Measurements from ENCODE around the gene GDPD4. TPM values are rescaled to one million over a fixed set of nuclear protein-coding genes. Genes with fewer than 3 reads are reported as not detected.

GDPD4 gene
- total RNA-seq, 1 donor from 2014 or later = not detected

DNA sequence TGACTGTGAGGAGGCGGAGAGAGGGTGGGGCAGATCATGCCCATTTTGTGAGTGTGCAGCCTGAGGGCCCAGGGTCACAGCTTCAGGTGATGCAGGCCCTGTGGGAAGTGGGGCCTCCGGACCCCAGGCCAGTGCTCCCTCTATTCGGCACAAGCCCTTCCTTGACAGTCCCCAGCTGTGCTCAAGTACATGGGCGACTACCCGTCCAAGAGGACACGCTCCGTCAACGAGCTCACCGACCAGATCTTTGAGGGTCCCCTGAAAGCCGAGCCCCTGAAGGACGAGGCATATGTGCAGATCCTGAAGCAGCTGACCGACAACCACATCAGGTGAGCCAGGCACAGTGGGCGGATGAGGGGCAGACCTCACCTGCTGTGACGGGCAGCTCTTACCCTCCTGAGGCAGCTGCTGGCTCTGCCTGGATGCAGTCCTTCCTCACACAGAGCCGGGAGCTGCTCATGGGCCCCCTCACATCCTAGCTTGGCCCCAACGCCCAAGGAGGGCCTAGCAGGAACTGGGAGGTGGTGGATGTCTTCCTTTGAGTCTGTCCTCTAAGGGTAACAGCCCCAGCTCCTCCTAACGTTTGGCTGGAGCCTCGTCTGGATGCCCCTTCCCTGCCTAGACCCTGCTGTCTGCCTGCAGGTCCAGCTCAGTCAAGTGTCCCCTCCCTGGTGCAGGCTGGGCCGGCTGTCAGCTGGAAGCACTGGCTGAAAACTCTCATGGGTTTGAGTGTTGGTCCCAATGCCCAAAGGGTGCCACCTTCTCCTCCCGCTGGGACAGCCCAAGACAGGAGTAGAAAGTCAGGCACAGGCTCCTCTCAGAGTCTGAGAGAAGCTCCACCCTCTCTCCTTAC lies 97.4 kb downstream of the GDPD4 start:
- DNase-seq = no peak

DNA sequence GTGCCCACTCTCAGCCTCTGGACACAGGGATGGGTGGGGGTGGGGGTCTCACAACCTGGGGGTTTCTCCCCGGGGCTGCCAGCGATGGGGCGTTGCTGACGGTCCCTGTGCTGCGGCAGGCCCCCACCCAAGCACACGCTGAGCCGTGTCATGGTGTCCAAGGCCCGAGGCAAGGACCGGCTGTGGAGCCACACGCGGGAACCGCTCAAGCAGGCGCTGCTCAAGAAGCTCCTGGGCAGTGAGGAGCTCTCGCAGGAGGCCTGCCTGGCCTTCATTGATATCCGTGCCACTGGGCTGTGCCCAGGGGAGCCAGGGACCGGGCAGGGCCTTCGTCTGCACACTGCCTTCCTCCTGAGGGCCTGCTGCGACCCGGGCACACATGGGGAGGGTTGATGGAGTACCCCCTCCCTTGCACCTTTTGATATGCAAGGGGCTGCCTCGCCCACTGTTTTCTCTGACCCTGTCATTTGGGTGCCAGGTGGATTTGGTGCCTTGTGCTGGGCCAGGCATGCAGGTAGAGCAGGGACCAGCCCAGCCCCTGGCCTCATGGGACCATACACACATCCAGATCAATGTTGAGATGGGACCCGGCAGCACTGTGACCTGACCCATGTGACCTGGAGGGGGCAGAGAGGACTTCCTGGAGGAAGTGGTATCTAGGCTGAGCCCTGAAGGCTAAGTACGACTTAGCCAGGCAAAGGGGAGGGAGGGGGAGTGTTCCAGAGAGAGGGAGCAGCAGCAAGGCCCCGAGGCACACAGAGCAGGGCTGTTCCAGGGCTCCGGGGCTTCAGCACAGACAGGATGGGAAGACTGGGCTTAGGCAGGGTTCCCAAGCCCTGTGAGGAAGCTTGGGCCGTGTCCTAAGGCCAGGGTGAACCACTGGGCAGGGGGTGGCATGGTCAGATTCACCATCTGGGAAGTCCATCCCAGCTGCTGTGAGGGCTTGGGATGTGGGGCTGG lies 98.3 kb downstream of the GDPD4 start:
- DNase-seq = no peak

DNA sequence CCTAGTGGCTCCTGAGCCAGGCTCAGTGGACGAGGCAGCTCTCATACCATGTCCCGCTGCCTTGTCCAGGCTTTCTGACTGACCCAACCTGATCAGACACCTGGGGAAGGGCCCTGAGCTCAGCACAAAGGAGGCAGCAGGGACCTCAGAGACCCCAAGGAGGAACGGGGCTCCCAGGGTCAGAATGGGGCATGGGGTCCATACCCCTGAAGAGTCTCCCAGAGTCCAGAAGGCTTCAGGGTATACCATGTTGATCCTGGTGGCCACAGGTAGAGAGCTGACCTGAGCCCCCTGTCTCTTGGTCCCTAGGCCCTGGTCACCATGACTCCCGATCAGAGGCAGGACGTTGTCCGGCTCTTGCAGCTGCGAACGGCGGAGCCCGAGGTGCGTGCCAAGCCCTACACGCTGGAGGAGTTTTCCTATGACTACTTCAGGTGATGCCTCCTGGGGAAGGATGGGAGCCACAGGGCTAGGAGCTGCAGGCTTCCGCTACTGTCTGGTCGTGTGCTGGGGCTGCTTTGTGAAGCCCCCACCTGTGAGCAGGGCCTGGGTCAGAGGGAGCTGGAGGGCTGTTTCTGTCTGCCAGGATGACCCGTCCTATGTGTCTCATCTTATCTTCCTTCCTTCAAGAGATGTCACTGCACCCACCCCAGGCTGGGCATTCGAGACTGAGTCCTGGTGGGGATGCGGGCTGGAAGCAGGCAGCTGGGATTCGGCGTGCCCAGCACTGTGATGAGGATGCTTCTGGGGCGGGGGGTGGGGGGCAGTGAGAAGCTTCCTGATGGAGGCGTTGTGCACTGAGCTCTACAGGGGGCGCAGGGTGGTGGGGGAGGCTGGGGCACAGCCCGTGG lies 99.3 kb downstream of the GDPD4 start:
- DNase-seq = no peak

DNA sequence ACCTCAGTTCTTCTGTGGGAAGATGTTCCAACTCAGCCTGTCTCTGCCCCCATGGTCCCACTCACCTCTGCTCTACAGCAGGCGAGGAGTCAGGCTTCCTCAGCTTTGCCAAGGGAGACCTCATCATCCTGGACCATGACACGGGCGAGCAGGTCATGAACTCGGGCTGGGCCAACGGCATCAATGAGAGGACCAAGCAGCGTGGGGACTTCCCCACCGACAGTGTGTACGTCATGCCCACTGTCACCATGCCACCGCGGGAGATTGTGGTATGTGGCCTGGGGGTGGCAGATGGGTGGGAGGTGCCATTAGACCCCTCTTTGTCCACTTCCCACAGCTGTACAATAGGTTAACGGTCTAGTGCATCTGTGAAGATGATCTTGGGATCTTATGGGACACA lies 100.1 kb downstream of the GDPD4 start:
- no peak for DNase-seq

DNA sequence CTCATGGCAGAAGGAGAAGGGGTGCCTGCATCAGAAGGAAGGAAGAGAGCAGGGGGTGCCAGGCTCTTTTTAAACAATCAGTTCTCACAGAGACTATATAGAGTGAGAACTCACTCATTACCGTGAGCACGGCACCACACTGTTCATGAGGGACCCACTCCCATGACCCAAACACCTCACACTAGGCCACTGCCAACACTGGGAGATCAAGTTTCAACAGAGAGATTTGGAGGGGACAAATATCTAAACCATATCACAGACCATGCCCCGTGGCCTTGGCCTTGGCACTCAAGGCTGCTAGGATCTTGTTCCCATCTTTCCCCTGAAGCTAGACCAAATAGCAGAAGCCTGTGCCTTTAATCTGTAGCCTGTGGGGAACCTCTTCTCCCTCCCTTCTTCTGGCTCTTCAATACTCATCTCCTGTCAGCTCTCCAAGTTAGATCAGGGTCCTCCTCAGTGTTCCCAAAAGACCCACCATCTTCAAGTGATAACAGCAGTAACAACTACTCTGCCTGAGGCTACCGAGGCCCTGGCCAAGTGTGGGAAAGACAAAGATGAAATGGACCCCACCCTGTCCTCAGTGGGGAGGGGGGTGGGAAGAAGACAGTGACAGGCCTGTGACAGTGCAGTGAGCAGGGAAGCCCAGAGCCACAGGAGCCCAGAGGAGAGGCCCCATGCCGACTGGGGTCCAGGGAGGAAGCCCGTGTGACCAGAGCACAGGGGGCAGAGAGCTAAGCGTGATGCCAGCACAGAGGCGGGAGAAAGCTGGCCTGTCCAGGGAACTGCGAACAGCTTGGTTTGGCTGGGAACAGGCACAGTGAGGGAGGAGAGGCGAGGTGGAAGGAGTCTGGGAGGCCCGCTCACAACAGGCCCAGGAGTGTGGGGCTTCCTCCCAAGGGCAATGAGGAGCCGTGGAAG lies 100.9 kb downstream of the GDPD4 start:
- no peak for DNase-seq

DNA sequence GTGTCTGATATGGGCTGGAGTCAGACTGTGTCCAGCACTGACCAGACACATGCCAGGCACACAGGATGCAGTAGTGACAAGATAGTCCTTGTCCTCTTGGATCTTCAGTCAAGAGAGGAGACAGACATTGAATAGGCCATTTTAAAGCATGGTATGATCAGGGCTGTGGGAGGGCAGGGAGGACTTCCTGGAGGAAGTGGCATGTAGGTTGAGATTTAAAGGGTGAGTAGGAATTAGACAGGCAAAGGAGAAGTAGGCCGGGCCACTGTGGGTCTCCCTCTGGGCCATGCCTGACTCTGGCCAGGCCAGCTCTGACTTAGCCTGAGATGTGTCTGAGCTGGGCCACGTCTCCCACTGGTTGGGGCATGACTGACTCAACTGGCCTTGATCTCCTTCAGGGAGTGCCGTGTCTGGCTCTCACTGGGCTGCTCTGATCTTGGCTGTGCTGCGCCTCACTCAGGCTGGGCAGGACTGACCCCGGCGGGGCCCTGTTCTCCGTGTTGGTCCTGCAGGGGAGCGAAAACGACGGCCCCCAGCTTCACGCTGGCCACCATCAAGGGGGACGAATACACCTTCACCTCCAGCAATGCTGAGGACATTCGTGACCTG lies 102.2 kb downstream of the GDPD4 start:
- DNase-seq = no peak

DNA sequence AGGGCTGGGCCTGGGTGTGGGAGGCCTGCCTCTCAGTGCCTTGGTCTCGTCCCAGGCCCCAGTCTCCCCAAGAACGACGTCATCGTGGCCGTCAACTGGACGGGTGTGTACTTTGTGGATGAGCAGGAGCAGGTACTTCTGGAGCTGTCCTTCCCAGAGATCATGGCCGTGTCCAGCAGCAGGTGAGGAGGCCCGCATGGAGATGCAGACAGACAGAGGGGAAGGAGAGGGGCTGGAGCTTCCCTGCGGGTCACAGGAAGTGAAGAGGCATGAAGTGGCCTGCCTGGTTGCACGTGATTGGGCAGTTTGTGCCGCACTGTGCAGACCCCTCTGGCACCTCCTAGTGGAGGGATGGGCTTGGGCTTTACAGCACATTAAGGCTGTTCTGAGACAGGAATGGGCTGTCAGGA lies 103.0 kb downstream of the GDPD4 start:
- peak; percentile 37 for DNase-seq

DNA sequence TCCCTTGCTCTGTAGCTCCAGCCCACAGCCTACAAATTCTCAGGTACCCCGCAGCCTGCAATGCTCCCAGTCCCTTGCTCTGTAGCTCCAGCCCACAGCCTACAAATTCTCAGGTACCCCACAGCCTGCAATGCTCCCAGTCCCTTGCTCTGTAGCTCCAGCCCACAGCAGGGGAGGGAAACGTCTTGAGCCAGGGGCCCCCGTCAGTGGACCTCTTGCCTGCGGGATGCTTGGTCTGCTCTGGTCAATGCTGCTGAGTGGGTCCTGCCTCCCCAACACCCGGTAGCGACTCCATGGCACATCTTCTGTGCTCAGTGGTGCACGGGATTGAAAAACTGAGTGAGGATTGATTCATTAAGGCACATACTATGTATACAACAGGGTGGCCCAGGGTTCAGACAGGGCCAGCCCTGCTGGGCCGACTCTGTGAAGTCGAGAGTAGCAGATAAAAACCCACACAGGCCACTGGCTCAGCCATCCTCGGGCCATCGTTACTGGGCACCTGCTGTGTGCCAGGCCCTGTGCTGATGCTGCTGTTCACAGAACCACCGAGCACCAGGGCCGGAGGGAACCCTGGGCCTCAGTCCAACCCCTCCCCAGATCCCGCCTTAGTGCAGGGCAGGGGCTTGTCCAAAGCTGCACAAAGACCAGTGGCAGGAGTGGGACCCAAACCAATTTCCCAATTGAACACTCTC lies 103.7 kb downstream of the GDPD4 start:
- DNase-seq = no peak

DNA sequence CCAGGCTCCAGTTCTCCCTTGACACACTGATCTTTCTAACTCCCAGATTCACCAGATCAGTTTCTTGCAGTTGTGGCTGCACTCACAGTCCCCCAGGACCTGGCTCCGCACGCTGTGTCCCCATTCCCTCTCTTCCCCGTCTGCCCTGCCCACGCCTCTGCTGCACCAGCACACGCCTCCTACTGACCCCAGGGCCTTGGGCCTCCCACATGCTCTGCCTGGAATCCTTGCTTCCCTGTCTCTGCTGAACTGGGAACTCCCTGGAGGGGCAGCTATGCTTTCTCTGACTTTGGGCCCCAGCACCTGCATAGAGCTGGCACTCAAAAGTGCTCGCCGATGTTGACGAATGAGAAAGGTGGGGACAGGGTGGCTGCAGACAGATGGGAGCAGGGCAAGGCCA lies 104.5 kb downstream of the GDPD4 start:
- no peak for DNase-seq

DNA sequence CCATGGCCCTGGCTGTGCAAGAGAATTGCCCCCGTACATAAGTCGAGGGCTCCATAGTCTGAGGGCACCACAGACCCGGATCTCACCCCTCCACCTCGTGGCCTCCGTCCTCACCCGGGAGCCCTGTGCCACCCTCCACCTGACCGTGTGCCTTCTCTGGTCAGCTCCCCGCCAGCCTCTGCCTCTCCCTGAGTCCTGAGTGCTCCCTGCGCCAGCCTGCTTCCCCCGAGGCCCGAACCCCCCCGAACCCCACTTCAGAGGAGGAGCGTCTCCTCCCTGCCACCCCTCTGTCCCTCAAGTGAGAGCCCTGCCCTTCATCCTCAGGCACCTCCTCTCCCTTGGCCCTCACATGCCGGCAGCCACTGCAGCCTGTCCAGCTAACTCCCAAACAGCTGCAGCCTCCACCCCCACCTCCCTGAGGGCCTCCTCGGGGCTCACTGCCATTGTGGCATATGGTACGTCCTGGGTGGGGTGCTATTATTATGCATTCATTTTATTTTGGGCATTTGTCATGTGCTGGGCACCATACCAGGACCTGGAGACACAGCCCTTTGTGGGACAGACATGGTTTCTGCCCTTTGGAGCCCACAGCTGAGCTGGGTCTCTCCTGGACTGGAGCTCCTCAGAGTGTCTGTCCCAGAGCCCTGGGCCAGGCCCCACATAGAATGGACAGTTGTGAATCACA lies 106.3 kb downstream of the GDPD4 start:
- DNase-seq = no peak

DNA sequence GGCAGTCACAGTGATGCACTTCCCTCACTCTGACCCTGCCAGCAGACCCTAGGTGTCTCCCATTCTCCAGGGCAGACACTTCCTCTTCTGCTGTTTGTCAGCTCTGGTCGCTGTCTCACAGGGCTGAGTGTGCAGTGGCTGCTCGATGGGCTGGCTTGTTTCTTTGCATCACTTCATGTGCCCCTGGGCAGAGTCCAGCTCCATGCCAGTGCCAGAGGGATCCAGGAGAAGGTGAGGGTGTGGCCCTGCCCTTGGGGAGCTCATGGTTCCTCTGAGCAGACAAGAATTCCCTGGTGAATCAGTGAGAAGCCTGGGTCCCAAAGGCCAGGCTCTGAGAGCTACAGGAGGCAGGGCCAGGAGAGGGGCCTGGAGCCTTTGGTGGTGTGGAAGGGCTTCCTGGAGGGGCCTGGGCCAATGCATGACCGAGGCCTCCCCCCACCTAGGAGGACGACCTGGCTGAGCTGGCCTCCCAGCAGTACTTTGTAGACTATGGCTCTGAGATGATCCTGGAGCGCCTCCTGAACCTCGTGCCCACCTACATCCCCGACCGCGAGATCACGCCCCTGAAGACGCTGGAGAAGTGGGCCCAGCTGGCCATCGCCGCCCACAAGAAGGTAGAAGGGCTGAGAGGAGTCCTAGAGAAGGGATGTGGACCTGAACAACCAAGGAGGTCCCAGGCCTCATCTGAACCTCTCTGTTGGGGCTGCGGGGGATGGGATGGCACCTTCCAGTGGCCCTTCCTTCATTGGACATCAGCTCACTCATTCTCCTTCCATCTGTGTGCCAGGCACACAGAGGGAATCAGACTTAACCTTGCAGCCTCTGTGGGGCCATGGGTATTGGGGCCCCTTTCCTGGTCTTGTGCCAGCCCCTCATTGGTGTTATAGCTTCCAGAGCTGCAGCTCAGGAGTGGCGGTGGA lies 107.3 kb downstream of the GDPD4 start:
- DNase-seq = no peak

DNA sequence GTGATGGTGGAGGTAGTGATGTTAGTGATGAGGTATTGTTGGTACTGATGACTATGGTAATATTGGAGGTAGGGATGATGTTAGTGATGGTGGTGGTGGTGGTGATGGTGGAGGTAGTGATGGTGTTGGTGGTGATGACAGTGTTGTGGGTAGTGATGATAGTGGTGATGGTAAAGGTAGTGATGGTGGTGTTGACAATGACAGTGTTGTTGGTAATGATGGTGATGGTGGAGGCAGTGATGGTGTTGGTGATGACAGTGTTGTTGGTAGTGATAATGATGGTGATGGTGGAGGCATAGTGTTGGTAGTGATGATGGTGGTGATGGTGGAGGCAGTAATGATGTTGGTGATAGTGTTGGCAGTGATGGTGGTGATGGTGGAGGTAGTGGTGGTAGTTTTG lies 108.3 kb downstream of the GDPD4 start:
- no peak for DNase-seq

DNA sequence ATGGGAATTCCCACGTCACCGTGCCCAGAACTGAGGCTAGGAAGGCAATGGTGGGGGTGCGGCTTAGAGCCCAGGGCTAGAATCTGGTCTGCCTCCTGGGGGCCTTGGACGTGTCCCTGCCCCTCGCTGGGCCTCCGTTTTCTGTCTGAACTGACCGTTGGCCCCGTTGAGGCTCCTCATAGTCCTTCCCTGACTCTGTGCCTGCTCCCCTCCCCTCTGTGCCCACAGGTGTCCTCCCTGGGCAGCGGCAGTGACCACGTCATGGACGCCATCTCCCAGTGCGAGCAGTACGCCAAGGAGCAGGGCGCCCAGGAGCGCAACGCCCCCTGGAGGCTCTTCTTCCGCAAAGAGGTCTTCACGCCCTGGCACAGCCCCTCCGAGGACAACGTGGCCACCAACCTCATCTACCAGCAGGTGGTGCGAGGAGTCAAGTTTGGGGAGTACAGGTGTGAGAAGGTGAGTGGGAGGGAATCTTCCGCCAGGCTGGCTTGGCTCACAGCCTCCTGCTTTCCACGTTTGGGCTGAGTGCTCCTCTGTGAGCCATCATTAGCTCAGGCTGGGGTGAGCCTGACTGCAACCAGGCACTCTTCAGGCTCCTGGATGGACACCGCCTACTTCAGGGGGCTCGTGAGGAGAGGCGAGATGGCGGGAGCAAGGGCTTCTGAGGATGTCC lies 109.5 kb downstream of the GDPD4 start:
- DNase-seq = peak; percentile 71

DNA sequence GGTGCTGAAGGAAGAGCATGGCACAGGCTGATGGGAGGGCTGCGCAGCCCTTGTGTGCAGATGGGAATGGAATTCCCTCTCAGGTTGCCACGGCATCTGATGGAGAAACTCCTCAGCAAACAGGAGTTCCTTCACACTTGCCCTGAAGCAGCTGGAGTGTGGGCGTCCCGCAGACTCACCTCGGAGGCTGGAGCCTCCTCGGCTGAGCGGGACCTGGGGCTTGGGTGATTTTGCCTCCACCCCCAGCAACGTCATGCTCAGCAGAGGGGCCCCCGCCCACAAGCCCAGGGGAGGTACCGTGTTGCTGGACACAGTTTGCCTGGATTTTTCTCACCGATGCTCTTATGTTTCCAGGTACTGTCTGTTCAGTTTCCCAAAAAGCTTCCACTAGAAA lies 110.1 kb downstream of the GDPD4 start:
- no peak for DNase-seq

DNA sequence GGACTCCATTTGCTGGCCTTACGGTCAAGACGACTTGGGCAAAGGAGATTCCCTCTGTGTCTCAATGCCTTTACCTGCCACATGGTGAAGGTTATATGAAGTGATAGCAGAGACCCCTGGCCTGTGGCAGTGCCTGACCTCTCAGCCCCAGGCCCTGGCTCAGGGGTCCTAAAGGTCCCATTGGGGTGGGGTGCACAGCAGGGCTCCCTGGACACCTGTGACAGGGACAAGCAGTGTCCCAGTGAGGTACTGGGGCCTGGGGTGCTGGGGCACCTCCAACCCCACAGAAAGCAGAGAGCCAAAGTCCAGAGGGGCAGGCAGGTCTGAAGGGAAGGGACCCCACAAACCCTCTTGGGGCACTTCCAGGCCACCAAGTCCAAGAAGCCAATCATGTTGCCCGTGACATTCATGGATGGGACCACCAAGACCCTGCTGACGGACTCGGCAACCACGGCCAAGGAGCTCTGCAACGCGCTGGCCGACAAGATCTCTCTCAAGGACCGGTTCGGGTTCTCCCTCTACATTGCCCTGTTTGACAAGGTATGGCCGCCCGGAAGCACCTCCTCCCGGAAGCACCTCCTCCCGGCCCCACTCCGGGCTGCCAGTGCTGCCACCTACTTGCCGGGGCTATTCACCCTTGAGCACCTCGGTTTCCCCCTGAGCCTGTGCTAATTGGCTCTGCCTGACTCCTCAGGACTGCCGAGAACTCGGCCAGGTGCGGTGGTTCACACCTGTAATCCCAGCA lies 111.0 kb downstream of the GDPD4 start:
- no peak for DNase-seq

DNA sequence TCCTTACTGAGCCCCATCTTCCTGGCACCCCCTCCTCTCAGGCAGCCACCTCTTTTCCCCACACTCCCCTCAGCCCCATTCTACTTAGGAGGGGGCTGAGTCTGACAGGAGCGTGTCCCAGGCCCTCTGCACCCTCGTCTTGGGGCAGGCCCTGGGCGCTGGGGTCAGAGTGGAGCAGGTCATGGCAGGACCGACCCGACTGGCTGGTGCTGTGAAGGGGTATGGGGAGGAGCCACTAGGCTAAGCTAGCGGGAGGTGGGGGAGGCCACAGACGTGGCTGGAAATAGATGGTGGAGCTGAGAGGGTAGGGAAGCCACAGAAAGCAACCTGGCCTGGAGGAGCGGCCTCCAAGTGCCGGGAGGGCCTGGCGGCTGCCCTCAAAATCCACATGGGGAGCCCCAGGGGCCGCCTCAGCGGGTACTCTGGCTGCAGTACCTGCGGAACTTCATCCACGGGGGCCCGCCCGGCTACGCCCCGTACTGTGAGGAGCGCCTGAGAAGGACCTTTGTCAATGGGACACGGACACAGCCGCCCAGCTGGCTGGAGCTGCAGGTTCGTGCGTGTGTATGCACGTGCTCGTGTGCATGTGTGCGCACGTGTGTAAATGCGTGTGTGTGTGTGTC lies 111.8 kb downstream of the GDPD4 start:
- DNase-seq = no peak
